A673 (cell line): ENCODE data around the gene CMIP. TPM values are rescaled to one million over a fixed set of nuclear protein-coding genes. Genes with fewer than 3 reads are reported as not detected.

Experiments used
- BruUV-seq: library from RNA; stranded (reverse); fragments of 400-500 nt; replicated peaks from 2 replicates; lab custom pipeline; 2021; lab: Mats Ljungman, UMichigan
- CTCF ChIA-PET: fragments of 300-600 bp; sonication (Branson Sonifier 250); formaldehyde crosslinking; loops from one replicate; lab custom pipeline; 2022; ENCODE audit warnings: antibody characterized with exemption; lab: Charles Lee
- POLR2A ChIA-PET: fragments of 300-600 bp; sonication (Branson Sonifier 250); formaldehyde crosslinking; loops from one replicate; lab custom pipeline; 2022; ENCODE audit warnings: antibody characterized with exemption; ENCODE audit not compliant: low non-redundant PET; lab: Charles Lee
- DNase-seq: peaks from one replicate; pipeline ENCODE4 v3.0.0-alpha.2; 2015; ENCODE audit warnings: low spot score
- H3K27ac ChIP-seq: fragments of 200-600 bp; sonication (generic); 2 replicates; pipeline ENCODE4 v1.5.1; 2016; ENCODE audit warnings: mixed run types, low read depth, mild to moderate bottlenecking, mixed read lengths, antibody characterized with exemption, low read length; ENCODE audit not compliant: poor library complexity, severe bottlenecking
- H3K27me3 ChIP-seq: fragments of 200-600 bp; sonication (generic); replicated peaks from 2 replicates; pipeline ENCODE4 v1.6.1; 2017; ENCODE audit warnings: mixed run types, low read depth, mild to moderate bottlenecking, mixed read lengths, antibody characterized with exemption, low read length; ENCODE audit not compliant: insufficient read depth, poor library complexity
- H3K36me3 ChIP-seq: fragments of 200-600 bp; sonication (generic); 2 replicates; pipeline ENCODE4 v1.6.1; 2016; ENCODE audit warnings: mixed run types, mild to moderate bottlenecking, mixed read lengths, antibody characterized with exemption, low read length; ENCODE audit not compliant: insufficient read depth, poor library complexity, severe bottlenecking
- H3K4me1 ChIP-seq: fragments of 200-600 bp; sonication (generic); 2 replicates; pipeline ENCODE4 v1.6.1; 2017; ENCODE audit warnings: mixed run types, mild to moderate bottlenecking, mixed read lengths, antibody characterized with exemption, low read length; ENCODE audit not compliant: insufficient read depth, poor library complexity, severe bottlenecking
- H3K4me3 ChIP-seq: fragments of 200-600 bp; sonication (generic); 2 replicates; pipeline ENCODE4 v1.5.1; 2016; ENCODE audit warnings: low read depth, mixed run types, mild to moderate bottlenecking, mixed read lengths, low read length; ENCODE audit not compliant: poor library complexity, severe bottlenecking
- H3K9me3 ChIP-seq: fragments of 200-600 bp; sonication (generic); 2 replicates; pipeline ENCODE4 v1.6.1; 2016; ENCODE audit warnings: mixed run types, low read depth, mild to moderate bottlenecking, mixed read lengths, antibody characterized with exemption, low read length; ENCODE audit not compliant: poor library complexity, severe bottlenecking
- CTCF ChIP-seq: fragments of 300-800, 200-600 bp; sonication (generic); conservative IDR thresholded peaks from 2 replicates; pipeline ENCODE4 v1.5.1; 2017; ENCODE audit warnings: low read depth, mild to moderate bottlenecking, antibody characterized with exemption, low read length, moderate library complexity, mixed read lengths
- EZH2 ChIP-seq: fragments of 200-600 bp; sonication (generic); IDR thresholded peaks from 2 replicates; pipeline ENCODE4 v1.6.1; 2017; ENCODE audit warnings: borderline replicate concordance, low read depth, mild to moderate bottlenecking, mixed read lengths, antibody characterized with exemption, low read length; ENCODE audit not compliant: poor library complexity, severe bottlenecking
- intact Hi-C: fragments of 100-400 bp; cut with micrococcal nuclease; formaldehyde crosslinking; loops from one replicate; pipeline ENCODE4 v1.10.0; 2022; ENCODE audit not compliant: unreplicated experiment
- total RNA-seq: library from RNA; stranded (reverse); gene quantifications from 2 replicates; pipeline ENCODE4 v1.2.3, GENCODE V29; 2021

CMIP gene
- total RNA-seq, 1 experiment from 2014 or later: 25.5 TPM

GRCh38 chr16:81565321-81566028 lies 120.9 kb downstream of the CMIP start:
- intact Hi-C loops: no loop called here
- CTCF ChIA-PET: no interaction called here
- no peak for TF ChIP-seq CTCF
- no TSS peak for BruUV-seq
- no peak for DNase-seq
- H3K36me3 ChIP-seq: no peaks in the 10 kb centered on the region
- no peaks in the 10 kb centered on the region for H3K27me3 ChIP-seq
- no peaks in the 10 kb centered on the region for H3K9me3 ChIP-seq
- H3K4me1 ChIP-seq: no peaks in the 10 kb centered on the region
- POLR2A ChIA-PET: no interaction called here
- H3K27ac ChIP-seq: no peak overlapping the region
- no peak overlapping the region for H3K4me3 ChIP-seq

GRCh38 chr16:81566086-81567007 lies 121.7 kb downstream of the CMIP start:
- TF ChIP-seq CTCF (no peak), EZH2 (no peak)
- POLR2A ChIA-PET: no interaction called here
- no TSS peak for BruUV-seq
- no peaks in the 10 kb centered on the region for H3K36me3 ChIP-seq
- no peak overlapping the region for H3K4me3 ChIP-seq
- no peak overlapping the region for H3K27ac ChIP-seq
- no peak for DNase-seq
- no peaks in the 10 kb centered on the region for H3K27me3 ChIP-seq
- CTCF ChIA-PET: no interaction called here
- intact Hi-C loops: no loop called here
- H3K9me3 ChIP-seq: no peaks in the 10 kb centered on the region
- H3K4me1 ChIP-seq: no peaks in the 10 kb centered on the region

GRCh38 chr16:81567087-81567486 lies 122.5 kb downstream of the CMIP start:
- Histone ChIP-seq H3K4me1 (no peaks in the 10 kb centered on the region), H3K27me3 (no peaks in the 10 kb centered on the region), H3K4me3 (no peak overlapping the region), H3K36me3 (no peaks in the 10 kb centered on the region), H3K9me3 (no peaks in the 10 kb centered on the region), H3K27ac (no peak overlapping the region)
- DNase-seq: no peak
- TF ChIP-seq CTCF: no peak
- POLR2A ChIA-PET: no interaction called here
- CTCF ChIA-PET: no interaction called here
- no TSS peak for BruUV-seq
- intact Hi-C loops: no loop called here
